ACC112 (cell line): ENCODE data around the gene FSD1.
"Not testable (repeated sequence)": the region's sequence is repeated elsewhere in the genome, so short reads cannot be mapped to it uniquely, and the experiment has no call there.

ENCODE experiments used
- H2AFZ ChIP-seq: fragments of 200-600 bp; sonication (generic); one replicate; pipeline ENCODE4 v1.6.0; 2017; ENCODE audit warnings: antibody characterized with exemption, low read length; ENCODE audit not compliant: unreplicated experiment
- H3K27ac ChIP-seq: fragments of 200-600 bp; sonication (generic); 2 replicates; pipeline ENCODE4 v1.5.1; 2014; ENCODE audit warnings: low read depth, mild to moderate bottlenecking, antibody characterized with exemption, low read length, moderate library complexity
- H3K27me3 ChIP-seq: fragments of 200-600 bp; sonication (generic); 2 replicates; pipeline ENCODE4 v1.6.1; 2014; ENCODE audit warnings: mild to moderate bottlenecking, antibody characterized with exemption, low read length, moderate library complexity, mixed read lengths; ENCODE audit not compliant: insufficient read depth
- H3K36me3 ChIP-seq: fragments of 200-600 bp; sonication (generic); 2 replicates; pipeline ENCODE4 v1.6.1; 2016; ENCODE audit warnings: mild to moderate bottlenecking, antibody characterized with exemption, low read length, moderate library complexity, mixed read lengths; ENCODE audit not compliant: insufficient read depth
- H3K4me1 ChIP-seq: fragments of 200-600 bp; sonication (generic); one replicate; pipeline ENCODE4 v1.6.1; 2016; ENCODE audit warnings: low read length, mixed read lengths; ENCODE audit not compliant: insufficient read depth, unreplicated experiment, control insufficient read depth
- H3K4me3 ChIP-seq: fragments of 200-600 bp; sonication (generic); 2 replicates; pipeline ENCODE4 v1.5.1; 2014; ENCODE audit warnings: mild to moderate bottlenecking, low read depth, low read length
- H3K79me2 ChIP-seq: fragments of 200-600 bp; sonication (generic); one replicate; pipeline ENCODE4 v1.6.0; 2016; ENCODE audit warnings: low read length; ENCODE audit not compliant: control insufficient read depth, unreplicated experiment, insufficient read depth

Gene FSD1

DNA sequence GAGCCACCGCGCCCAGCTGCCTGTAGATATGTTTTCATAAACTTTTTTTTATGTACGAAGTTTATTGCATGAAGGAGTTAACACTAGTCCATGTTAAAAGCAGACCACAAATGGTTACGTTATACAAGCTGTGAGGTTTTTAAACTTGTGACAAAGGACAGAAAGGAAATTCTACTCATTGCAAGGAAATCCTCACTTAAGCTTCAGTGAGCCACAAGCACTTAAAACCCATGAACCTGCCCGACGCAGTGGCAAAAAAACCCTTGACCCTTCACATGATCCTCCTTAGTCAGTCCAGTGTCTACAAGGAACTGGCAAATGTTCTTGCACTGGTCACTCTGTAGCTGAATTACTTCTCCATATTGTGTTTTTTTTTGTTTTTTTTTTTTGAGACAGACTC, 43.1 kb downstream of the FSD1 start:
- Histone ChIP-seq H3K79me2 (no peaks in the 10 kb centered on the region), H3K4me3 (no peak overlapping the region), H3K36me3 (no peaks in the 10 kb centered on the region), H3K4me1 (no peaks in the 10 kb centered on the region), H3K27me3 (no peaks in the 10 kb centered on the region), H3K27ac (no peak overlapping the region), H2AFZ (no peak overlapping the region)

DNA sequence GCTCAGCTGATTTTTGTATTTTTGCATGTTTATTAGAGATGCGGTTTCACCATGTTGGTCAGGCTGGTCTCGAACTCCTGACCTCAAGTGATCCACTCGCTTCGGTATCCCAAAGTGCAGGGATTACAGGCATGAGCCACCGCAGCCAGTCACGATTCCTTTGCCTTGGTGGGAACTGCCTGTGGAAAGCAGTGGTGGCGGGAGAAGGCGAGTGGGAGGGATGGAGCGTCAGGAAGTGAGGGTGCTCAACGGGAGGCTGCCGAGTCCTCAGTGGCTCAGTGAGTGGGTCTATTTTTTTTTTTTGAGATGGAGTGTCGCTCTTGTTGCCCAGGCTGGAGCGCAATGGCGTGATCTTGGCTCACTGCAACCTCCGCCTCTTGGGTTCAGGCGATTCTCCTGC, 44.8 kb downstream of the FSD1 start:
- H3K4me3 ChIP-seq, H3K36me3 ChIP-seq, H3K27me3 ChIP-seq, H3K27ac ChIP-seq, H3K4me1 ChIP-seq, H3K79me2 ChIP-seq, H2AFZ ChIP-seq: not testable (repeated sequence)

DNA sequence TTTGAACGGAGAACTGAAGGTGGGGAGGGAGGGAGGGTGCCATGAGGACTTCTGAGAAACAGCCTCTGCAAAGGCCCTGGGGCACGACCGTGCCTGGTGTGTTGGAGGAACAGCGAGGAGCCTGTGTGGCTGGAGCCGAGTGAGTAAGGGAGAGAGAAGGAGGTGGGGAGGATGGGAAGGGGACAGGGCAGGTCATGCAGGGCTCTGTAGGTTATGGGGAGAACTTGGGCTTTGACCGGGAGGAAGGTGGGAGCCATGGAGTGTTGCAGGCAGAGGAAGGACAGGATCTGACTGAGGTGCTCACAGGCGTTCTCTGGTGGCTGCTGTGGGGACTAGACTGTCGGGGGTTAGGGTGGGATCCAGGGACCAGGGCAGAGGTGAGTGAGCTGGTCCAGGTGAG, 45.7 kb downstream of the FSD1 start:
- no peaks in the 10 kb centered on the region for H3K79me2 ChIP-seq
- no peaks in the 10 kb centered on the region for H3K27me3 ChIP-seq
- no peak overlapping the region for H3K4me3 ChIP-seq
- H3K36me3 ChIP-seq, result no peaks in the 10 kb centered on the region
- no peak overlapping the region for H2AFZ ChIP-seq
- no peaks in the 10 kb centered on the region for H3K4me1 ChIP-seq
- no peak overlapping the region for H3K27ac ChIP-seq

- no peaks in the 10 kb centered on the region for H3K27me3 ChIP-seq
- no peaks in the 10 kb centered on the region for H3K79me2 ChIP-seq
- H3K4me3 ChIP-seq, result no peak overlapping the region
- no peaks in the 10 kb centered on the region for H3K4me1 ChIP-seq
- H3K27ac ChIP-seq, result no peak overlapping the region
- no peak overlapping the region for H2AFZ ChIP-seq
- H3K36me3 ChIP-seq, result no peaks in the 10 kb centered on the region
Observed at GRCh38 chr19:4350726-4351125, 46.3 kb downstream of the FSD1 start.

GRCh38 chr19:4352701-4353121, 48.3 kb downstream of the FSD1 start:
- Histone ChIP-seq H3K36me3 (no peaks in the 10 kb centered on the region), H3K79me2 (no peaks in the 10 kb centered on the region), H3K27me3 (no peaks in the 10 kb centered on the region), H2AFZ (no peak overlapping the region), H3K4me3 (no peak overlapping the region), H3K4me1 (no peaks in the 10 kb centered on the region), H3K27ac (no peak overlapping the region)

- Histone ChIP-seq H2AFZ (no peak overlapping the region), H3K27me3 (no peaks in the 10 kb centered on the region), H3K27ac (no peak overlapping the region), H3K79me2 (no peaks in the 10 kb centered on the region), H3K36me3 (no peaks in the 10 kb centered on the region), H3K4me3 (no peak overlapping the region), H3K4me1 (no peaks in the 10 kb centered on the region)
Observed at GRCh38 chr19:4354282-4354681, 49.9 kb downstream of the FSD1 start.

GRCh38 chr19:4354897-4355296, 50.5 kb downstream of the FSD1 start:
- Histone ChIP-seq H3K4me1 (no peaks in the 10 kb centered on the region), H3K27me3 (no peaks in the 10 kb centered on the region), H3K79me2 (no peaks in the 10 kb centered on the region), H3K4me3 (no peak overlapping the region), H3K36me3 (no peaks in the 10 kb centered on the region), H3K27ac (no peak overlapping the region), H2AFZ (no peak overlapping the region)

- H3K79me2 ChIP-seq, result no peaks in the 10 kb centered on the region
- no peaks in the 10 kb centered on the region for H3K4me1 ChIP-seq
- H2AFZ ChIP-seq, result no peak overlapping the region
- no peak overlapping the region for H3K4me3 ChIP-seq
- no peaks in the 10 kb centered on the region for H3K36me3 ChIP-seq
- H3K27ac ChIP-seq, result no peak overlapping the region
- H3K27me3 ChIP-seq, result no peaks in the 10 kb centered on the region
Observed at GRCh38 chr19:4357095-4357797, 52.8 kb downstream of the FSD1 start.

DNA sequence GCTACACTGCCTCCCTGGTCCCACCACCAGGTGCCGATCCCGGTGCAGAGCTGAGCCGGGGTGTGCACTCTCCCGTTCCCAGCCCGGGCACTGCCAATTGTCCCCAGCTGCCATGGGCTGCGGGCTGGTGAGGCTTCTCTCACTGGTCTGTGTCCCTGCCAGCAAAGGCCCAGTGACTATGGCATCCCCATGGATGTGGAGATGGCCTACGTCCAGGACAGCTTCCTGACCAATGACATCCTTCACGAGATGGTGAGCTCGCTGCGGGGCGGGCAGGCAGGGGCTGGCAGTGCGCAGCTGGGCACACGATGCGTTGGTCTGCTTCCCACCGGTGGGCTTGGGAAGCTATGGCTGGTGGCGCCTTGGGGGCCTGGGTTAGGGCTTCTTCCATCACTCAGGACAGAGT, 53.5 kb downstream of the FSD1 start:
- Histone ChIP-seq H3K4me3 (no peak overlapping the region), H3K36me3 (no peaks in the 10 kb centered on the region), H3K4me1 (no peaks in the 10 kb centered on the region), H2AFZ (no peak overlapping the region), H3K79me2 (no peaks in the 10 kb centered on the region), H3K27ac (no peak overlapping the region), H3K27me3 (no peaks in the 10 kb centered on the region)

GRCh38 chr19:4358709-4359626, 54.6 kb downstream of the FSD1 start:
- no peak overlapping the region for H2AFZ ChIP-seq
- no peaks in the 10 kb centered on the region for H3K27me3 ChIP-seq
- H3K4me3 ChIP-seq, result no peak overlapping the region
- no peaks in the 10 kb centered on the region for H3K36me3 ChIP-seq
- no peak overlapping the region for H3K27ac ChIP-seq
- no peaks in the 10 kb centered on the region for H3K79me2 ChIP-seq
- H3K4me1 ChIP-seq, result no peaks in the 10 kb centered on the region

DNA sequence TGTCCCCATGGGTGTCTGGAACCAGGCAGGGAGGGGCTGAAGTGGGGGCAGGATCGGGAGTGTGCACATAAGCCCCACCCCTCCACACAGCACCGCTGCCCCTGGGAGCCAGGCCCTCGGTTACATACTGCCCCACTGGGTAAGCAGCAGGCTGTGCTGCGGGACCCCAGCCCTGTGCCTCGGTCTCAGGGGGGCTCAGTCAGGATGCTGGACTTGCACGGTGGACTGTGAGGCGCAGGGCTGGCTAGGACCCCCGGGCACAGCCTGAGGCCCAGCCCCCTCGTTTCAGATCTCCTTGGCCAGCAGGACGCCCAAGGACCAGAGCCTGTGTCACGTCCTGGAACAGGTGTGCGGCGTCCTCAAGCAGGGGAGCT, 55.2 kb downstream of the FSD1 start:
- Histone ChIP-seq H3K4me1 (no peaks in the 10 kb centered on the region), H3K36me3 (no peaks in the 10 kb centered on the region), H2AFZ (no peak overlapping the region), H3K4me3 (no peak overlapping the region), H3K27me3 (no peaks in the 10 kb centered on the region), H3K27ac (no peak overlapping the region), H3K79me2 (no peaks in the 10 kb centered on the region)
